ENCODE results near the gene SMARCA4.

Gene SMARCA4

DNA sequence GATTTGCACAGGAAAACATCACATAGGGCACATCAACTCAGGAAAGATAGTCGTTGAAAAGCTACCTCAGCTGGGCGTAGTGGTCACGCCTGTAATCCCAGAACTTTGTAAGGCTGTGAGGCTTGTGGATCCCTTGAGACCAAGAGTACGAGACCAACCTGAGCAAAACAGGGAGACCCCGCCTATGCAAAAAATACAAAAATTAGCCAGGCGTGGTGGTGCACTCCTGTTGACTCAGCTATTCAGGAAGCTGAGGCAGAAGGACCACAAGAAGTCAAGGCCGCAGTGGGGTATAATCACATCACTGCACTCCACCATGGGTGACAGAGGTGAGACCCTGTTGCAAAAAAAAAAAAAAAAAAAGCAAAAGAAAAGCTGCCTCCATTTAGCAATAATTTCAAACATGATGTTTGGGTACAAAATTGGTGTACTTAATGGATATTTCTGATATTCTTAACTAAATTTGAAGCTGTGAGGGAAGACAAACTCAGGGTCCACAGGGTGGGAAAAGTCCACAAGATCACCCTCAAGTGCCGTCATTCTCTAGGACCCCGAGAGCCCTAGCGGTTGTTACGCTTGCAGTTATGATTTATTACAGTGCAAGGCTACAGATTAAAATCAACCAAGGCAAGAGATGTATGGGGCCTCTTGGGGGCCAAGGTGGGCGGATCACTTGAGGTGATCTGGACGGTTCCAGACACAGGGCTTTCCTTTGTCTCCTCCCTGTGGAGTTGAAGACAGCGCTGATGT, 86.0 kb downstream of the SMARCA4 start:
- no peaks in the 10 kb centered on the region for H3K27me3 Mint-ChIP-seq
- peak overlapping the region in 1 of 2 donors; percentile 67 for H3K27ac Mint-ChIP-seq

DNA sequence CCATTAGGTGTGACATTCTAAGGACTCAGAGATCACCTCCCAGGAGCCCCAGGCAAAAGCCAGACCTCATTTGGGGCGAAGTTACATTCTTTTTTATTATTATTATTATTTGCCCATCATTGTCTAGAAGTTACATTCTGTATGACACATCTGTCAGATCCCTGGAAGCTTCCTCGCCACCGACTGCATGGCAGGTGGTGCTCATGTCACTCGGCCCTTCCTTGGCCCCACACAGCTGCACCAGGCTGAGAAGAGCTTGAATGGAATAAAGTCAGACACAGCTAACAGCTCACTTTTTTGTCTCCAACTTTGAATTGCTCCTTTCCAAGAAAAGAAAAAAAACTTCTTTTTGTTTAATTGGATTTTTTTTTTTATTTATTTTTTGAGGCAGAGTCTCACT, 87.0 kb downstream of the SMARCA4 start:
- peaks cover 12% of the 10 kb centered on the region for H3K36me3 Mint-ChIP-seq (ENCODE audit: insufficient read depth)
- H3K4me1 Mint-ChIP-seq (ENCODE audit: low read depth in 2 of 2) = peaks cover 14 to 24% of the 10 kb centered on the region in 2 donors
- H3K27ac Mint-ChIP-seq = peak overlapping the region; percentile 28 to 93
- H3K4me3 Mint-ChIP-seq = no peak overlapping the region
- DNase-seq = no peak
- H3K27me3 Mint-ChIP-seq = no peaks in the 10 kb centered on the region
- no peaks in the 10 kb centered on the region for H3K9me3 Mint-ChIP-seq
- no peak for ATAC-seq (replicated peaks)

More for the DNA sequence above, 86.0 kb downstream of the SMARCA4 start:
- peaks cover 14 to 20% of the 10 kb centered on the region in 2 donors for H3K4me1 Mint-ChIP-seq (ENCODE audit: low read depth in 2 of 2)
- ATAC-seq (replicated peaks) (no peak), DNase-seq (no peak)
- H3K4me3 Mint-ChIP-seq = no peak overlapping the region
- peaks cover 12% of the 10 kb centered on the region for H3K36me3 Mint-ChIP-seq (ENCODE audit: insufficient read depth)
- H3K9me3 Mint-ChIP-seq = no peaks in the 10 kb centered on the region

GRCh38 chr19:11050323-11051114, 89.7 kb downstream of the SMARCA4 start:
- peak overlapping the region; percentile 78 to 93 for H3K27ac Mint-ChIP-seq
- ATAC-seq (replicated peaks) = no peak
- peak overlapping the region; percentile 78 to 80 for H3K4me3 Mint-ChIP-seq
- peaks cover 14 to 25% of the 10 kb centered on the region in 2 donors for H3K4me1 Mint-ChIP-seq (ENCODE audit: low read depth in 2 of 2)
- no peaks in the 10 kb centered on the region for H3K27me3 Mint-ChIP-seq
- DNase-seq = no peak
- H3K36me3 Mint-ChIP-seq (ENCODE audit: insufficient read depth) = peaks cover 16% of the 10 kb centered on the region
- H3K9me3 Mint-ChIP-seq = no peaks in the 10 kb centered on the region

DNA sequence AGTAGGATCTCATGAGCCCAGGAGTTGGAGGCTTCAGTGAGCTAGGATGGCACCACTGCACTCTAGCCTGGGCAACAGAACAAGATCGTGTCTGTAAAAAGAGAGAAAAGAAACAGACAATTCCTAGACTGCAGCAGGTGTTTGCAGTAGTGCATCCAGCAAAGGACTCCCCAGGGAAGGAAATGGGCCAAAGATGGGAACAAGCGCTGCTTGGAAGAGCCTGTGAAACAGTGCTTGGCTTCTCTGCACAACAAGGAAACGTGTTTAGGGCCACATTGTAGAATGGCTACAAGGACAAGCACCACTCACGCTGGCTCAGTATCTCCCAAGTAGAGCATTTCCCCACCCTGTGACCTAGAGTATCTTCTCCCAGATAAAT, 93.0 kb downstream of the SMARCA4 start:
- no peak for DNase-seq
- Mint-ChIP-seq H3K27me3 (no peaks in the 10 kb centered on the region), H3K27ac (peak overlapping the region in 1 of 2 donors; percentile 93), H3K9me3 (no peaks in the 10 kb centered on the region), H3K4me3 (no peak overlapping the region), H3K36me3 (ENCODE audit: insufficient read depth) (peaks cover 26% of the 10 kb centered on the region), H3K4me1 (ENCODE audit: low read depth in 2 of 2) (peaks cover 10 to 19% of the 10 kb centered on the region in 2 donors)
- ATAC-seq (replicated peaks) = no peak

- Mint-ChIP-seq H3K9me3 (no peaks in the 10 kb centered on the region), H3K4me1 (ENCODE audit: low read depth in 2 of 2) (peaks cover 6 to 15% of the 10 kb centered on the region in 2 donors), H3K27me3 (no peaks in the 10 kb centered on the region), H3K27ac (peak overlapping the region in 1 of 2 donors; percentile 53), H3K36me3 (ENCODE audit: insufficient read depth) (peaks cover 26% of the 10 kb centered on the region), H3K4me3 (no peak overlapping the region)
- no peak for DNase-seq
- no peak for ATAC-seq (replicated peaks)
Observed at GRCh38 chr19:11054200-11054599, 93.4 kb downstream of the SMARCA4 start.

GRCh38 chr19:11054628-11055027, 93.8 kb downstream of the SMARCA4 start:
- H3K4me3 Mint-ChIP-seq = no peak overlapping the region
- peak overlapping the region in 1 of 2 donors; percentile 53 for H3K27ac Mint-ChIP-seq
- peaks cover 26% of the 10 kb centered on the region for H3K36me3 Mint-ChIP-seq (ENCODE audit: insufficient read depth)
- H3K27me3 Mint-ChIP-seq = no peaks in the 10 kb centered on the region
- H3K4me1 Mint-ChIP-seq (ENCODE audit: low read depth in 2 of 2) = peaks cover 2 to 12% of the 10 kb centered on the region in 2 donors
- no peak for DNase-seq
- ATAC-seq (replicated peaks) = no peak
- H3K9me3 Mint-ChIP-seq = no peaks in the 10 kb centered on the region

GRCh38 chr19:11058246-11059030, 97.6 kb downstream of the SMARCA4 start:
- H3K36me3 Mint-ChIP-seq (ENCODE audit: insufficient read depth) = peaks cover 26% of the 10 kb centered on the region
- no peak overlapping the region for H3K4me3 Mint-ChIP-seq
- H3K27ac Mint-ChIP-seq = no peak overlapping the region
- H3K27me3 Mint-ChIP-seq = no peaks in the 10 kb centered on the region
- DNase-seq (no peak), ATAC-seq (replicated peaks) (no peak)
- no peaks in the 10 kb centered on the region for H3K4me1 Mint-ChIP-seq (ENCODE audit: low read depth in 2 of 2)
- H3K9me3 Mint-ChIP-seq = no peaks in the 10 kb centered on the region

DNA sequence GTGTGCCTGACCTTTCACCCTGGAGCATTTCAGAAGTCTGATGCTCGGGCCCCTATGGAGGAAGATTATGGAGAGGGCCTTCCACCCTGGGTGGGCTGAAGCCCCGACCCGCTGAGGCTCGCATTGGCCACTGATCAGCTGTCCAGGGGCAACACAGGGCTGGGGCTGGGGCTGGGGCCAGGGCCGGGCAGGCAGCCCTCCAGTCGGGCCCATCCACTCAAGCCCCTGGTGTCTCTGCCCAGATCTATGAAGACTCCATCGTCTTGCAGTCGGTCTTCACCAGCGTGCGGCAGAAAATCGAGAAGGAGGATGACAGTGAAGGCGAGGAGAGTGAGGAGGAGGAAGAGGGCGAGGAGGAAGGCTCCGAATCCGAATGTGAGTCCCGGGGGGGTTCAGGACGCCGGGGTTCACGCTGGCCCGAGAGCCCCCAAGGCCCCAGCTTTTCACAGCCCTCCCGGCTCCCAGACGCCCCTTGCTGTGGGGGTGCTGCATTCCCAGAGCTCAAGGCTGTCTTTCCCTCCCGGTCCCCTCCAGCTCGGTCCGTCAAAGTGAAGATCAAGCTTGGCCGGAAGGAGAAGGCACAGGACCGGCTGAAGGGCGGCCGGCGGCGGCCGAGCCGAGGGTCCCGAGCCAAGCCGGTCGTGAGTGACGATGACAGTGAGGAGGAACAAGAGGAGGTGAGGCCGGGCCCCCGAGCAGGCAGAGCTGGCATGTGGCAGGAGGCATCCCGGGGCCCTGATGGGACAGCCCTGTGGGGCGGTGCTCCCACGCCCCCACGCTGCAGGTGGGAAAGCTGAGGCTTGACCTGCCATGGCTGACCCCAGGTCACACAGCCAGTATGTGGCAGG, 98.9 kb downstream of the SMARCA4 start:
- no peaks in the 10 kb centered on the region for H3K9me3 Mint-ChIP-seq
- H3K27ac Mint-ChIP-seq = peak overlapping the region in 1 of 2 donors; percentile 65
- H3K27me3 Mint-ChIP-seq = no peaks in the 10 kb centered on the region
- H3K4me3 Mint-ChIP-seq = no peak overlapping the region
- ATAC-seq (replicated peaks) (no peak), DNase-seq (no peak)
- H3K4me1 Mint-ChIP-seq (ENCODE audit: low read depth in 2 of 2) = no peaks in the 10 kb centered on the region
- peaks cover 24% of the 10 kb centered on the region for H3K36me3 Mint-ChIP-seq (ENCODE audit: insufficient read depth)

- Mint-ChIP-seq H3K4me1 (ENCODE audit: low read depth in 2 of 2) (peaks cover 0 to 3% of the 10 kb centered on the region in 2 donors), H3K4me3 (no peak overlapping the region), H3K27me3 (no peaks in the 10 kb centered on the region), H3K27ac (no peak overlapping the region), H3K36me3 (ENCODE audit: insufficient read depth) (peaks cover 14% of the 10 kb centered on the region), H3K9me3 (no peaks in the 10 kb centered on the region)
- DNase-seq = no peak
- no peak for ATAC-seq (replicated peaks)
Observed at GRCh38 chr19:11061952-11062351, 101.1 kb downstream of the SMARCA4 start.

DNA sequence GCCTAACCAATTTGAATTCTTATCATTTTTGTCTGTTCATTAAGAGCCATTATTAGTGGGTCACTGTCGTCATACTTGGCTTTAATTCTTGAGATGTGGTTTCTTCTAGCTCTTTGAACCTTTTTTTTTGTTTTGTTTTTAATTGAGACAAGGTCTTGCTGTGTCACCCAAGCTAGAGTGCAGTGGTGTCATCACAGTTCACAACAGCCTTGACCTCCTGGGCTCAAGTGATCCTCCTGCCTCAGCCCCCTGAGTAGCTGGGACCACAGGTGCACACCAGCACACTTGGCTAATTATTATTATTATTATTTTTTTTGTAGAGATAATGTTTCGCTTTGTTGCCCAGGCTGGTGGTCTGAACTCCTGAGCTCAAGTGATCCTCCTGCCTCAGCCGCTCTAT, 102.6 kb downstream of the SMARCA4 start:
- Mint-ChIP-seq H3K9me3 (no peaks in the 10 kb centered on the region), H3K27me3 (no peaks in the 10 kb centered on the region), H3K36me3 (ENCODE audit: insufficient read depth) (peaks cover 15% of the 10 kb centered on the region), H3K4me3 (no peak overlapping the region), H3K4me1 (ENCODE audit: low read depth in 2 of 2) (peaks cover 0 to 3% of the 10 kb centered on the region in 2 donors), H3K27ac (peak overlapping the region in 1 of 2 donors; percentile 23)
- no peak for ATAC-seq (replicated peaks)
- DNase-seq = no peak

DNA sequence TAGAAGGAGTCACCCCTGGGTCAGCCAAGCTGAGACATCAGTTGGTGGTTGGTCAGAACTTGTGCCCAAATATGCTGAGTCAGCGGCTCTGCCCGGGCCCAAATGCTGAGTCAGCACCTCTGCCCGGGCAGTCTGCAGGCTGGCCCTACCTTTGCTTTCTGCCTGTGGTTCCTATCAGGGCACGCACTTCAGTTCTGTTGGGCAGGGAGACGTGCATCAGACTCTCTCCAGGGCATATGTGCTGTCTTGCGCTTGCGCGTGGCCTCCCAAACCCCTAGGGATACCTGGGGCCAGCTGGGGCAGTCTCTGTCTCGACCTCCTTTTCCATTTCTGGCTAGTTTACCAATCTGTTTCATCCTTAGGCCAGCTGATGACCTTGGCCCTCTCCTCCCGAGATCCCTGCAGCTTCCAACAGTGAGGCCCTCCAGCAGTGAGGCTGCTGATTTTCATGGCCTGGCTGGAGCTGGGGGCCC, 104.0 kb downstream of the SMARCA4 start:
- H3K27ac Mint-ChIP-seq = no peak overlapping the region
- no peaks in the 10 kb centered on the region for H3K9me3 Mint-ChIP-seq
- peaks cover 12% of the 10 kb centered on the region for H3K36me3 Mint-ChIP-seq (ENCODE audit: insufficient read depth)
- H3K4me1 Mint-ChIP-seq (ENCODE audit: low read depth in 2 of 2) = peaks cover 5 to 8% of the 10 kb centered on the region in 2 donors
- no peak for ATAC-seq (replicated peaks)
- no peaks in the 10 kb centered on the region for H3K27me3 Mint-ChIP-seq
- DNase-seq = no peak
- no peak overlapping the region for H3K4me3 Mint-ChIP-seq

DNA sequence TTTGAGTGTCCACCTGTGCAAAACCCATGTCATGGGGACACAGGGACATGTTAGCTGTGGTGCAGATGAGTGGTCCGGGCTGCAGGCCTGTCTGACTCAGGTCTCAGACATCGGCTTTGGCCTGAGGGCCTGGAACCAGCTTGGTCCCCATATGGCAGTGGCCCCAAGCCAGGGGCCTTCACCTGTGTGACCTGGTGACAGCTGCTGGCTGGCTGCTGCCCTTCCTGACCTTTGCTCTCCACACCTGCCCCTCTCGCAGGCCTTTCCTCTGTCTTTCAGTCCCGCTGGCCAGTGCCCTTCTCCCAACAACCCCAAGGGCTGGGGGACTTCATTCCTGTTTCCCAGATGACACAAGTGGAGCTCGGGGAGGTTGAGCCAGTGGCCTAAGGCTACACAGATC, 105.5 kb downstream of the SMARCA4 start:
- H3K36me3 Mint-ChIP-seq (ENCODE audit: insufficient read depth) = peaks cover 9% of the 10 kb centered on the region
- H3K27ac Mint-ChIP-seq = peak overlapping the region in 1 of 2 donors; percentile 75
- no peak overlapping the region for H3K4me3 Mint-ChIP-seq
- no peaks in the 10 kb centered on the region for H3K27me3 Mint-ChIP-seq
- no peak for DNase-seq
- no peak for ATAC-seq (replicated peaks)
- no peaks in the 10 kb centered on the region for H3K9me3 Mint-ChIP-seq
- peaks cover 5 to 9% of the 10 kb centered on the region in 2 donors for H3K4me1 Mint-ChIP-seq (ENCODE audit: low read depth in 2 of 2)
